Renal cortex interstitium (tissue), 11 donors: ENCODE measurements around the gene EBF4. TPM values are rescaled to one million over a fixed set of nuclear protein-coding genes. Genes with fewer than 3 reads are reported as not detected.
A peak's percentile ranks its signal among the peaks of the same experiment; 100 is the strongest.

Source experiments
- DNase-seq, 11 donors: peaks; one replicate each; pipeline ENCODE4 v3.0.0-alpha.2; 2013; ENCODE audit warnings: low read depth in 9 of 11, low spot score in 4 of 11; ENCODE audit errors: extremely low read depth in 1 of 11
- polyA plus RNA-seq, 3 donors: library from polyadenylated mRNA; unstranded; fragments of 120-200 nt; gene quantifications; one replicate each; pipeline ENCODE4 v1.2.1, GENCODE V29; 2013; ENCODE audit not compliant: insufficient read length in 3 of 3

EBF4 gene
- polyA plus RNA-seq, 3 donors = 24.6 to 45.7 (median 31.8) TPM

DNA sequence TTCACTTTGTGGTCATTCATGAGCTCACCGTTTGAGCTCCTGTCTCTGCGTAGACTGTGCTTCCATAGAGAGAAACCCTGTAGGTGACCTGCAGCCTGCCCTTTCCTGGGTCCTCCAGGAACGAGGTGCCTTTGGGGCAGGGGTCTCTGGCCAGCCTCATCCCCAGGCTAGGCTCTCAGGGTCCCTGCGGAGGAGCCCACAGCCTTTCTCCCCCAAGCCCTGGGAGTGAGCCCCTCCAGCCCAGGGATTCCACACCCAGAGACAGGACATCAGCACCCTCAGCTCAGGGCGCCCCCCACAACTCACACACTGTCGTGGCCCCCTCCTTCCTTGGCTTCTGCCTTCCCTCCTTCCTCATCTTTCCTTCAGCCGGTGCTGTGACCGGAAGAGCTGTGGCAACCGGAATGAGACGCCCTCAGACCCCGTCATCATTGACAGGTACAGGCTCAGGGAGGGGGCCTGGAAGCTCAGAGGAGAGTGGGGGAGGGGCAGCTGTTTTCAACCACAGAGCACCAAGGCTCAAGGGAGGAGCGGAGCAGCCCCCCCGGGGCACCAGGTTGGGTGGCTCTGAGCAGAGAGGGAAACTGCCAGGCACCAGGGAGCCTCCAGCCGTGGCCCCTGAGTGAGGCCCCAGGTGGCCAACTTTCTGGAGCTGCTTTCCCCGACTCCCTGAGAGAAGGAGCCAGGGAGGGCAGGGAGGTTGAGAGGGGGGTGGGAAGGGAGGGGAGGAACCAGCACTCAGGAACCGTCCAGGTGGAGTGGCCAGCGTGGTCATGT, 16.8 kb downstream of the EBF4 start:
- DNase-seq = no peak

DNA sequence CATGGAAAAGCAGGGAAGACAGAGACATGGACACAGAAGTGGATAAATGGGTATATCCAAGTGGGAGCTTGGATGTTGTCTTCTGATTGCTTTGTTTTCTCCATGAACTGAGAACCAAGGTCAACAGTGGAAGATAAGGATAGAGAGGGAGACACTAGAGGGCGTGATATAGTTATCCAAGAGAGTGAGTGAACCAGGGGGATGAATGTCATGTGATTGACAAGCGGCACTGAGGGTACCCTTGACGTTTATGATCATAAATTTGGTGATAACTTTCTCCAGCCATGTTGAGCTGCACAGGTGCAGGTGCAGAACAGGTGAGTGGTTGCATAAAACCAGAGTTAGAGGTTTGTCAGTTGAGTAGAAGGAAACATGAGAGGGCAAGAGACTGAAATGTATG, 20.7 kb downstream of the EBF4 start:
- no peak for DNase-seq

DNA sequence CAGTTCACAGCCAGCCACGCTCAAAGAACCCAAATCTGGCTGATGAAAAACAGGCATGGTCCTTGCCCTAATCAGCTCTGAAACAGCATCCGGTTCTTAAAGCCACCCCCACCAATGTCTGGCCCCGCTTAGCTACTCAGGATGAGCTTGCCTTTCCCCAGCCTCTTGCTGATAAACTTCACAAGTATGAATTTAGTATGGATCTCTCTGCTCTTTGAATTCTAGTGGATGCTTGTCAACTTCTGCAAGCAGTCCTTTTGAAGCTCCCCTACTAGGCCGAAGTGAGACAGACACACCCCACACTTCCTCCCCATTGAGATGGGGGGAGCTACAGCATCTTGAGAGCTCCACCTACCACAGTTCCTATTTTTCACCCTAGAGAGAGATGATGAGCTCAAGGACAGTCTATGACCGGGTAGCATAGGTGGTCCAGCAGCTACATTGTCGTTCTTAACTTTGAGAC, 36.7 kb downstream of the EBF4 start:
- no peak for DNase-seq

DNA sequence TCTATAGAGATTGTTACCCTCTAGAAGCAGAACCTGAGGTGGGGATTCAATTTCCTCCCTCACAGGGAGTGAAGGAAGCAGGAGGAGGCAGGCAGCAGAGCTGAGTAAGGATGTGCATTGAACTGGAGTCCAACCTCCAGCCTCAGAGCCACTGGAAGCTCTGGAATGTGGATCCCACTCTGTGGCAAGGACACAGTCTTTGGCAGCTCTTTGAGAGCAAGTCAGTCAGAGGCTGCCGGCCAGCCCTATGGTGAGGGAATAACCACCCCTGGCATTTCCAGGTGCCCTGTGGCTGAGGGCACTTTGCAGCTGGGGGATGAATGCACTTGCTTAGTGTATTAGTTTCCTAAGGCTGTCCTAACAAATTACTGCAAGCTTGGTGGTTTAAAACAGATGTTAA, 37.2 kb downstream of the EBF4 start:
- DNase-seq = no peak

DNA sequence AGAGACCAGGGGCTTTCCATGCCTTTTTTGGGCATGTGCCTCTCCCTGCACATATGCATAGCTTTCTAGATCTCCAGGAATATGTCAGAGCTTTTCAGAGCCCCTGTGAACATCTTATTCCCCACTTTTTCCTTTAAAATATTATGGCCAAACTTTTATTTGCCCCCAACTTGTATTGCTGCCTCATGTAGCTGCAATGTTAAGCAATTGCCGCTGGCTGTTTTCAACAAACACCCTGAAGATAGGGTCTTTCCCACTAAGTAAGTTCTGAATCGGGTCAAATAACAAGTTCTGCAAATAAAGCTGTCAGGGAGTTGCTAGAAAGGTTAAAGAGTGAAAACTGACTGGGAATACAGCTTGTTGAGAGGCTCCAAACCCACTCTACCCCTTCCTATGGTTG, 42.3 kb downstream of the EBF4 start:
- DNase-seq = no peak

DNA sequence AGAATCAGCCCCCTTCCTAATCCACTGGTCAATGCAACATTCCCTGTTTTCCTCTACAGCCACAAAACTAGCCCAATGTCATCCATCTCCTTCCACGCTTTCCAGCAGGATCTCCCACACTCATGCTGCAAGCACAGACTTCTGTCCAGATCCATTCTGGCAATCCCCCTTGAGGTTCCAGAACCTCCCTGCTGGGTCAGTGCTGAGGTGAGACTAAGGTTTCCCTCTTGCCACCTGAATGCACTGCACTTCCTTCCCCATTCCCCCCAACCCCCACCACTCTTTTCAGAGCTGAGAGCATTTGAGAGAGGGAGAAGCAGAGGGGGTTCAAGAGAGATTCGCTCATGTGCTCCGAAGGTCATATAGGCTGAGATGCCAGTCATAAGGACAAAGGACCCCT, 43.9 kb downstream of the EBF4 start:
- DNase-seq = no peak

DNA sequence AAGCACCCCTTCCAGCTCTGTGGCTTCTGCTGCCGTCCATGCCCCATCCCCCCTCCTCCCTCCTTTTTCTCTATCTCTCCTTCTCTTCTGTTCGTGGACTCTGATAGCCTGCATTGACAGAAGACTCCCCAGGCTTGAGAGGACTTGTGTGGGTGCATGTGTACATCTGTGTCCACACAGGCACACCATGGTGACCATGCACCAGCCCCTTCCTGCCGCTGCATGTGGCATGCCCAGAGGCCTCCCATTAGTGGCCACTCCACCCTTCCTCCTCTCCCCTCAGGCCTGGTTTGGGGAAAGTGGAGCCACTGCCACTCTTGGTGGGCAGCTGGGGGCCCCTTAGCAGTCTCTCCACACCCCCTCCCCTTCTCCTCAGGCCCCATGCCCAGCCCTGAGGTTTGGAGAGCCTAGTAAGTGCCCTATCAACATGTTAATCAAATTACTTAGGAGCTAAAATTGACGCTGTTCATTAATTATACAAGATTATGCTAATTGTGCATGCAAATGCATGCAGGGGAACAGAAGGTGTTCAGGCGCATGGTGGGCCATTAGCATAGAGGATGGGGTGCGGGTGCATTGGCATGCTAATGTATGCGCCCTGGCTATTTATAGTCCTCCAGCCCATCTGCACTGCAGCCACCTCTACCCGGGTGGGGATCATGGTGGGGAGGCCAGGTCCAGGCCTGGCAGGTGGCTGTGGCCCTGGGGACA, 45.9 kb downstream of the EBF4 start:
- no peak for DNase-seq

DNA sequence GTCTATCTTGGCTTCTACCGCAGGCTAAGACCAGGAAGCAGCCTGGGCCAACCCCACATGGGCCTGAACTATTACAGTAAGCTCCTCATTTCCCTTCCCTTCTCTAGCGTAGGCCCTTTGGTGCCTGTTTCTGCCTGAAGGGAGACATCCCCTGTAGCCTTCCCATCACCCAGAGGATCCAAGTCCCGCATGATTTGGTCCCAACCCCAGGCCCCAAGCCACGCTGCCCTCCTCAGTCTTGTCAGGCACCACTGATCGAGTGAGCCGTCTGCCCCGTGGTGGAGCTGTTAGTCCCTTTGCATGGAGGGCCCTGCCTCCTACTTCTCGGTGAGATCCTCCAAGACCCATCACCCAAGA, 46.4 kb downstream of the EBF4 start:
- DNase-seq = no peak

DNA sequence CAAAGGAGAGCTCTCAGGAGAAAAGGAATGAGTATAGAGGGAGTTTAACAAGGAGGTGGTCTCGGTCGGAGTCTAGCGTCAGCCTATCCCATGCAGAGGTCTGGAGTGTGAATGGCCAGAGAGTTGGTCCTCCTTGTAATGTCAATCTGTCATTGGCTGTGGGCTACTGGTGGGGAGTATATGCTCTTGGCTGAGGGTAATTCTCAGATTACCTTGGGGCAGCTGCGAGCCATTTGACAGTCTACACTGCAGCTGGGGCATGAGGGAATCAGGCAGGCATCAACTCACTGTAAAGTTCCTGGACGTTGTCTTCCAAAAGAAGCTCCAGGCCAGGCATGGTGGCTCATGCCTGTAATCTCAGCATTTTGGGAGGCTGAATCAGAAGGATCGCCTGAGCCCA, 48.1 kb downstream of the EBF4 start:
- DNase-seq = no peak

DNA sequence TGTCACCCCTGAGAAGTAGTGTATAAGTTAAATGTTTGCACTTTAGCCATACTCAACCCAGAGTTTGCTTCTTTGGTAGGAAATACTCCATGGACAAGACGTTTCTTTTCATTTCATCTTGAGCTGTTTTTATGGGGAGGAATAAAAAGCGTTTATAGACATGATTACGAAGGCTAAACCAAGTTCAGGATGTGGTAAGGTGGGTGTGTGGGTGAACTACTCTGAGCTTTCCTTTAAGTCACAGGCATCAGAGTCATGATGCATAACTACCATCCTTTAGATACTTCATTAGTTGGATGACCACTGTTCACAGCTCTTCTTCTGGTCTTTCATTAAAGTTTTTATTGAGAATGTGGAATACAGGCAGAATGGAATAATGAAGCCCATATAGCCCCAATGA, 48.9 kb downstream of the EBF4 start:
- no peak for DNase-seq

DNA sequence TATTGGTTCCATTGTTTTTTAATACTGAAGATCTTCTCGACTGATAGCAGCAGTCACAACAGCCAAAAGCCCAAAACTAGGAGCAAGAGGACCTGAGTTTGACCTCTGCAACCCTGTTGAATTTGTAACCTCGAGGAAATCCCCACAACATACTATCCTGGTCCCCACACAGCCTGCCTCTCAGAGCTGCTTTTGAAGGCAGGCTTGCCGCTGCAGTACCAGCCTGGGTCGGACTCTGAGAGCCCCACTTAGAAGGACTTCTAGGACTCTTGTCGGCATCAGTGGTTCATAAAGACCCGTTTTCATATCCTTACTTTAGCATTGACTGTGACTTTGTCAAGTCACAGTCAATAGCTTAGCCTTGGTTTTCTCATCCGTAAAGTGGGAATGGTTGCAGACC, 49.3 kb downstream of the EBF4 start:
- DNase-seq = no peak

DNA sequence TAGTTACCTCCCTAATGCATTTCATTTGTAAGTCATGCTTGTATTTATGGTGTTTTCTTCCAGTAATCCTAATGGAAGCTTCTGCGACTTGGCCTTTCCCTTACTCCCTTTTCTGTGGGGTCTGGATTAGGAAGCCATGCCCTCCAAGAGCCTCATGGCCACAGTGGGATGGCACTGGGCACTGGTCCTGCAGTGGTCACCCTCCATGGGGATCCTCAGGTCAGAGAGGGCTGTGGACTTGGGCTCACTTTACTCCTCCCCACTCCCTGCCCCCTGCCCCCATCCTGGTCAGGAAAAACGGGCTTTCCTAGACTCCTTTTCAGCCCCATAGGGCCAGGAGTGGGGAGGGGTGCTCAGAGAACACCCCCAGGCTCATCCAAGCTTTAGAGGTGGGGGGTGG, 49.9 kb downstream of the EBF4 start:
- no peak for DNase-seq

DNA sequence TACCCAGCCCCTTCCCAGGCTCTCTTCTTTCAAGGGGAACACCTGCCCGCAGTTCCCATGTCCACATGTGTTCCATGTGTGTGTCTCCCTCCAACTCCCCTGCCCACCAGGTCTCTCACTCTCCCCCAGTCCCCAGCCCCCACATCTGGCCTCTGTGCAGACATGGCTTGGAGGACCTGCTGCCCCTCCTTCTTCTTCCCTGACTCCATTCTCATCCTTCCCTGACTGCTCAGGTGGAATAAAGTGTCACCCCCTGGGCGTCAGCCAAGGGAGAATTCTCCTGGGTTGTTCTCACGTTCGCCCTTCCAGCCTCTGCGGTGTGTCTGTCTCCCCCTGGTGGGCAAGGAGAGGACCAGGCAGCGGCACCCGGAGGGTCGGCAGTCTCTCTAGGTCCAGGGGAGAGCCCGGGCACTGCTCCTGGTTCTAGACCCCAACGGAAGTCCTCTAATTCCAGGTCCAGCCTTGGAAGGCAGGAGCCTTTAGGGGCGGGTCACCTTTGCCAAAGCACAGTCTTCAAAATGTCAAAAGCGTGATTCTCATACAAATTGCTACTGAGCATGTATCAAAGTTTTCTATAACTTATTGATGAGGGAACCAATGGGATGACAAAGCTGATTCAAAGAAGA, 50.5 kb downstream of the EBF4 start:
- peak in 9 of 11 donors; percentile 38 to 73 (median 61) for DNase-seq

DNA sequence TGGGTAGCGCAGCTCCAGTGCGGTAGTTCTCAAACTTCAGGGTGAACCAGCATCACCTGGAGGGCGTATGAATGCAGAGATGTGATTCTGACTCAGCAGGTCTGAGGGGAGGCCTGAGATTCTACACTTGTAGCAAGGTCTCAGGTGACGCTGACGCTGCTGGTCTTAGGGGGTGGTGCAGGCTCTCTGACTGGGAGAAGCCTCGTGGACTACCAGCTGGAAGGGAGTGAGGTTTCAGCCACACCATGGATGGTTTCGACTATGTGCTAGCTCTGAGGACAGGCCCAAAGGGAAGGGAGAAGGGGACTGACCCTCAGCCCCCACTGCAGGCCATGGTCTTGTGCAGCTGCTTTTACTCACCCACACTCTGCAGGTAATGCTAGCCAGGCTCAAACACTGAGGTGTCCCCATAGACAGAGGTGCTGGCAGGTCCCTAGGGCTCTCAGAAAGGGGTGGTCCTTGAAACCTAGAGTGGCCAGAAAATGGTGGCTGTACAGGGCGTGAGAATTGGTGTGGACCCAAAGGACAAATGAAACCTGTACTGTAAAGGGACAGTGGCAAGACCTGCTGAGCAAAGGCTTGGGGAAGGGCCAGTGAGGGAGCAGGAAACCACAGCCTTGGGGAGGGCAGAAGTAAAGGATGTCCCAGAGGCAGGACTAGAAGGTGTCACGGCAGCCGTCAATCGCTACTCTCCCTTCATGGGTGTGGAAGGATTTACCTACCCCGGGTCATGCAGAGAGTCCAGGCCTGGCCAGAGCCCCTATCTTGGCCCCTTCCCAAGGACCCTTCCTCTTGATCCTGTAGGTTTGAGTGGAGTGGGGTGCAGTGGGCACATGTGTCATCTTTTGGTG, 52.7 kb downstream of the EBF4 start:
- no peak for DNase-seq

DNA sequence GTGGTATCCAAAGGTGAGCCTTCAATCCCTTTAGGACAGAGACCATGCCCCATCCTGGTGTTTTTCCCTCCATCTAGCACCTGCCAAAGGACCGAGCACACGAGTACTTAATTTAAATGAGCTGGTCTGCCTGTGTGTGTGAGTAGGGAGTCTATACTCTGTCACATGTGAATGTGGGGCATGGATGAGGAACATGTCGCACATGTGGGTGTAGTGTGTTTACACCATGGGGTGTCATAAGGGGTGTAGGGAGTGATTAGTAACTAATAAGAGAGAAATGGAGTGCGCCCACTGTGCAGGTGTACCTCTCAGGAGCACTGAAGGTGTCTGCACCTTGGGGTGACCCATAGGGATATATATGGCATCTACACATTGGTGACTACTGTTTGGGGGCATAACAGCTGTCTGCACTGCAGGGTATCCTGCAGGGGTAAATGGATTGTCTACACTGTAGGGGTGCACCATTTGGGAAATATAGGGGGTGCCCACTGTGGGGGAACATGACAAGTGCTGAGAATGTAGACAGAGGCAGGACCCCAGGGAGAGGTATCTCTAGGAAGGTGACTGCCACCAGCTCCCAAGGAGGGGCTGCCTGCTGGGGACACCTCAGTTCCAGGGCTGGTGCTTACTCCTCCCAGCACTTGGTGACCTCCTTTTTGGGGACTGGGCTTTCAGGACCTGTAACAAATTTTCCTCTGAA, 53.5 kb downstream of the EBF4 start:
- DNase-seq = no peak

DNA sequence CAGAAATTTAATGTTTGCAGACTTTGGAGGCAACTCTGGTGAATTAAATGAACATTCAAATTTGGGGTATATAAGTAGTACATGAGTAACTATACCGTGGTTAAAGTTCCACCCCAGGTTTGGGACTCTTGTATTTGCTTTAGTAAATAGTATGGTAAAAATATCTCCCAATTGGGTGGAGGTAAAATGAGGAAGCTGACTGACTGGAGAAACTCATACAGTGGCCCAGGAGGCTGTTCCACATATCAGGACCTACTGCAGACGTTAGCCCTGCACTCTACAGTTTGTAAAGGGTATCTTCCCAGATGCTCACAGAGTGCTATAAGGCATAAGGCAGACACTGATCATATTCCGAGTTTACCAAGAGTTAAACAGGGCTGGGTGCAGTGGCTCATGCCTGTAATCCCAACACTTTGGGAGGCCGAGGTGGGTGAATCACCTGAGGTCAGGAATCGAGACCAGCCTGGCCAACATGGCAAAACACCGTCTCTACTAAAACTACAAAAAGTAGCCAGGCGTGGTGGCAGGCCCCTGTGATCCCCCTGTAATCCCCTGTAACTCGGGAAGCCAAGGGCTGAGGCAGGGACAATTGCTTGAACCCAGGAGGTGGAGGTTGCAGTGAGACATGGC, 54.2 kb downstream of the EBF4 start:
- no peak for DNase-seq

DNA sequence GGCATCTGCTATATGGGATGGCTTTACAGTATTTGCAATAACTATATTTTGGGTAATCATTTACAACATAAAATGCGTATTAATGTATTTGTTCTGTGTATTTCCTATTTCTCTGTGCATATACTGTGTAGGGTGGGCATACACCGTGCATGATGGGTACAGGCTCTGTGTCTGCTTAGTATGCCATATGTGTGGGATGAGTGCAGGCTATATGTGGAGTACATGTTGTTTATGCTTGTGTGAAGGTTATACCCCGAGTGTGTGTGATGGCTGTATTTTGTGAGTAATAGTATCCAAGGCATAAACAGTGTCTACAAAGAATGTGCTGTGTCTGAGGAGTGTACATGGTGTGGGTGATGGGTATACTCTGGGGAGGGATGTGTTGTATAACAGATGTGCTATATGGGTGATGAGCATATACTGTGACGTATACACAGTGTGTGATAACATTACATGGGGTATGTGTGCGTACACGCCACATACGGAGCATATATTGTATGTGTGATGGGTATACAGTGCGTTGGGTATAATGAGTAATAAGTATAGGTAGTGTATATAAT, 55.2 kb downstream of the EBF4 start:
- DNase-seq = no peak
